GM21528 (cell line): ENCODE data around the gene ANLN.
"Not testable (repeated sequence)": the region's sequence is repeated elsewhere in the genome, so short reads cannot be mapped to it uniquely, and the experiment has no call there.

Experiments
- ATAC-seq: cut with Tn5 transposase; IDR thresholded peaks from one replicate; pipeline ENCODE4 v1.9.1; 2021; ENCODE audit warnings: mild to moderate bottlenecking, moderate library complexity; ENCODE audit not compliant: unreplicated experiment, low FRiP score

The ANLN gene

DNA sequence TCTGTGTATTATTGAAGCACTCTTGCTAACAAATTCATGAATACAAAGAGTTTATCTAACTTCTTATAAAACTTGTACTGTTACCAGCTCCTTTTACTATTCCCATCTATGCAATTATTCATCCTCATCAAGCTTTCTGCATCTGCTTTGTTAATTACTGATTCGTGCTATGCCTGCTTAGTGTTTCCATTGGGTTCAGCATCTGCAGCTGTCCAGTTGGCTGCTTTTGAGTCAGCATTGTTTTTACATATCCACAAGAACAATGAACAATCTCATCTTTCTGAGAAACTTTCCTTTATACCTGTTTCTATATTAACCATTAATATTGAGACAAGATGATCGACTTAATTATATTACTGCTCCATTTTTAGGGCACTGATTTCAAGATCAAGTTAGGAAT is 19.6 kb upstream of the ANLN start:
- ATAC-seq = no peak

DNA sequence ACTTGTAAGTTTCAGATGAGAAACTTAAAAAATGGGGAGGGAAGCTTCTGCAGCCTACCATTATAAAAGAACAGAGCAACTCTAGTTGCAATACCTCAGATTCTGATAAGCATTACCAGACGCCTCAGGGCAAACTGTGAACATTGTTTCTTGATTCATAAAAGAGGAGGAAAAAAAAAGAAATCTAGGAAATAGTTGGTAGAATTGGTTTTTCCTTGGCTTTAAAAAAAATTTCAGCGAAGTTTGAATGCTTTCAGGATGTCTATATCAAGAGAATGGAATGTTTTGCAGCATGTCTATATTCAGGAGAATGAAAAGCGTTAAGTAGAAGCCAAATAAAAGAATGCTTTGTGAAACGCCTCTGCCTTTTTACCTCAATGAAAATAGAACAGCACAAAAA is 17.5 kb upstream of the ANLN start:
- ATAC-seq = no peak

- ATAC-seq = not testable (repeated sequence)
These were observed 11.1 kb upstream of the ANLN start for GRCh38 chr7:36378555-36378954.

DNA sequence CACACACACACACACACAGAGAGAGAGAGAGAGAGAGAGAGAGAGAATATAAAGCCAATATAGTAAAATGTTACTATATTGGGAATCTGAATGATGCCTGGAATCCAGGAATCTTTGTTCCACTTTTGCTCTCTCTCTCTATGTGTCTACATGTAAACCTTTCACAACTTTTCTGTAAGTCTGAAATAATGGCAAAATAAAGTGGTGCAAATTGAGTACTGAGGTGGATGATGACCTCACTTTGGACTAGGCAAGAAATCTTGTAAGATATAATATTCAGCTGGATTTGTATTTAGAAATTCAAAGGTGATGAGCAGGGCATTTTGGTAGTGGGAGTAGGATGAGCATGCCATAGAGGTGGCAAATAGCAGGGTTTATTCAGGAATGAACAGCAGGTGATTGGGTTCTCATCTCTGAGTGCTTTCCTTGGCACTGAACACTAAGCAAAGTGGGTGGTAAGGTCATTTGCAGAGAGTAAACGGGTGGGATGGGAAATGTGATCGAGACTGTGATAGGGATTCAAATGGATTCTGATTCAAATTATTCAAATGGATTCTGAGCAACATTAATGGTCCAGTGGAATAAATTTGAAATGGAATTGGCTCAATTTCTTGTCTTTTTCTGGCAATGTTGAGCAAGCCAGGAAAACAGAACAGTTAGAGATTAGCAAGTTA is 9.7 kb upstream of the ANLN start:
- ATAC-seq = no peak

DNA sequence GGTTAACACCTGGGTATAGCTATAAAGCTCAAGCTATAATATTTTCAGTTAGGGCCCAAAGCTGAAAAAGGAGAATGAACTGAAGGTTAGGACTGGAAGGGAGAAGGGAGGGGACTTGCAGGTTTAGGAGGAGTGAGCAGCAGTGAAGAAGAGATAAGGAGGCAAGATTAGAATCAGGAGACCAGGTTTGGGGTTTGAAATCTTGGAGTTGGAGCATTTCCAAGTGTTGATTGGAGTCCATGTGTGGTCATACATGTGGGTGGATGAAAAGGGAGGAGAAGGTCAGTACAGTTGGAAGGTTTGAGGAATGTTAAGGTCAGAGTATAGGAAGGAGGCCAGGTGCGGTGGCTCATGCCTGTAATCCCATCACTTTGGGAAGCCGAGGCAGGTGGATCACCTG is 8.6 kb upstream of the ANLN start:
- ATAC-seq = no peak

DNA sequence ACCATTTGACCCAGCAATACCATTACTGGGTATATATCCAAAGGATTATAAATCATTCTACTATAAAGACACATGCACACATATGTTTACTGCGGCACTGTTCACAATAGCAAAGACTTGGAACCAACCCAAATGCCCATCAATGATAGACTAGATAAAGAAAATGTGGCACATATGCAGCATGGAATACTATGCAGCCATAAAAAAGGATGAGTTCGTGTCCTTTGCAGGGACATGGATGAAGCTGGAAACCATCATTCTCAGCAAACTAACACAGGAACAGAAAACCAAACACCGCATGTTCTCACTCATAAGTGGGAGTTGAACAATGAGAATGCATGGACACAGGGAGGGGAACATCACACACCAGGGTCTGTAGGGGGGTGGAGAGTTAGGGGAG is 6.4 kb upstream of the ANLN start:
- ATAC-seq = not testable (repeated sequence)

GRCh38 chr7:36385646-36386045 is 4.0 kb upstream of the ANLN start:
- not testable (repeated sequence) for ATAC-seq

GRCh38 chr7:36387435-36388231 is 2.0 kb upstream of the ANLN start:
- ATAC-seq = no peak

DNA sequence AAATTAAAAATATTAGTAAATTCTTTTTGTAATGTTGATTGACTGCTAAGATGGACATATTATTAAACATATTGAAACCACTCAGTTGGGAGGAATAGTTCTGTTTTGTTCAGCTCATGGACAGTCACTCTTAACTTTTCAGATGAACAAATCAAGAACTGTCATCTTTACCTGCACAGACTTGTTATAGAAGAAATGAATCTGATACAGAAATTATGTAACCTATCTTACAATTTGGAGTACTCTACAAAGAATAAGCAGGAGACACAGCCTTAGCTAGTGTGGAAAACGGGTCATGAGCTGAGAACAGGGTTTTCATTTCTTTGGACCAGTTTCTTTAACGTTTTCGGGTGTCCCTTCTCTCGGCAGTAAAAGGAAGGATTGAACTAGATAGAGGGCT is 1.2 kb upstream of the ANLN start:
- ATAC-seq = no peak

DNA sequence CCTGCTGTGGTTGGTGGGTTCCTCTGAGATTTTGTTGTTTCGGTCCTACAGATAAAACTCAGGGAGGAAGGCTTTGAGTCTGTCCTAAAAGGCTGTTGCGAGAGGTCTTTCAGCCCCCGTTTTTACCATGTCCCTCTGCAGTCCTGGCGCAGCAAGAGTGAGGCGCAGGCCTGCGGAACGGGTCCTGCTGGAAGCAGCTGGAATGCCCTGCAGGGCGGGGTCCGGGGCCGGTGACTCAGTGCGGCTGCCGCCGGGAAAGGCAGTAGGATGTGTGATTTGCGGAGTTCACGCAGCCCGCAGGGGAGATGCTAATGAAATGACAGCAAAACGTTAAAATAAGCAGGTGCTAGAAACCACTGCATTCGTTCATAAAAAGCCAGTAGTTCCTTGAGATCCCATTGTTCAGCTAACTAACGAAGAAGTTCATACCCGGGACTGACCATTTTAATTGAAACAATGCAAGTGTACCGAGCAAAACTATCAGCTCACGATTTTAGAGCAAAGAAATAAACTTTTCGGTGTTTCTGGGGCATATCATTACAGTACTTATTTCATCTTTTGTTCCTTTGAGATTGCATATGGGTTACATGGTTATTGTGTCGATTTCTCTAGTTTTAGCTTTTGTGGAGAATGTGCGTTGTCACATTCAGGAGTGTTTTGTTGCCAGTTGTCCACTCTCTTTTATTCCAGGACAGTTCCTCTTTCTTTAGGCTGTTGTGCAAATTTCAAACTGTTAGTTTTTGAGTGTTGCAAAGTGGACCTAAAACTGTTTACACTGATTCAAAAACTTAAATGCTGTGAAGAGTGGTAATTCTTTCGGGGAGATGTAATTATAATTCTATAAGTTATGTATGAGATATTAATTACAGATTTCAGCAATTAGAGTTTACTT is 783 bp downstream of the ANLN start:
- peak; percentile 34 for ATAC-seq

- peak; percentile 44 for ATAC-seq
These were observed 2.0 kb downstream of the ANLN start for GRCh38 chr7:36391436-36392198.

GRCh38 chr7:36393826-36394225 is 4.2 kb downstream of the ANLN start:
- ATAC-seq = no peak

DNA sequence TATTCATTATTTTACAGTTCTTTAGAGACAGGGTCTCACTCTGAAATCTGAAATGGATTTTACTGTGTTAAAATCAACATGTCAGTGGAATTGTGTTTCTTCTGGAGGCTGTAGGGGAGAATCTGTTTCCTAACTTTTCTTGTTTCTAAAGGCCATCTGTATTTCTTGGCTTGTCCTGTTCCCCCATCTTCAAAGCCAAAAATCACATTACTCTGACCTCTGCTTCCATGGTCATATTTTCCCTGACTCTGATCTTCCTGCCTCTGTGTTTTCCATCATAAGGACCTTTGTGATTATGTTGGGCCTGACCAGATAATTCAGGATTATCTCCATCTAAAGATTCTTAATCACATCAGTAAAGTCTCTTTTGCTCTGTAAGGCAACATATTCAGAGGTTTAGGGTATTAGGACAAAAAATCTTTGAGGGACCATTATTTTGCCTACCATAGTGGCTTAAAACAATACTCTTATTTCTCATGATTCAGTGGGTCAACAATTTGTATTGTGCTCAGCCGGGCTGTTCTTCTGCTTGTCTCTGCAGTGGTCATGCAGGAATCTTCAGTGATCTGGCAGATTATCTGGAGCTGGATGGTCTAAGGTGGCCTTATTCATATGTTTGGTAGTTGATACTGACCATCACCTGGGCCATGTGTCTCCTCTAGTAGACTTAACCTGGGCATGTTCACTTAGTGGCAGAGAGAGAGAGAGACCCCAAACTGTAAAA is 5.7 kb downstream of the ANLN start:
- no peak for ATAC-seq

- no peak for ATAC-seq
These were observed 6.5 kb downstream of the ANLN start for GRCh38 chr7:36396150-36396549.

DNA sequence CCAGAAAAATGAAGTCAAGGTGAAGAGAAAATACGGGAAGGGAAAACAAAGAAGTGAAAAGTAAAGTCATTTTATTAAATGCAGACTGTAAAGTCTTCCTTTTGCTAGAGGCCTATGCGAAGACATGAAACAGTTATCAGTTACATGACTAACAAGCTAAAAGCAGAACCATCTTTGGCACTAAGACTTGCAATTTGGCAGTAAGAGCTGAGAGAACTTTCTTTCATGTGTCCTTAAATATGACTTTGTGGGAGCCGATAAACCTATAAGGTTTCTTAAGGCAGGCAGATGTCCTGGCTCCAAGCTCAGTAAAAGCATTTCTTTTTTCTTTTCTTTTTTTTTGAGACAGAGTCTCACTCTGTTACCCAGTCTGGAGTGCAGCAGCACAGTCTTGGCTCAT is 10.4 kb downstream of the ANLN start:
- no peak for ATAC-seq

DNA sequence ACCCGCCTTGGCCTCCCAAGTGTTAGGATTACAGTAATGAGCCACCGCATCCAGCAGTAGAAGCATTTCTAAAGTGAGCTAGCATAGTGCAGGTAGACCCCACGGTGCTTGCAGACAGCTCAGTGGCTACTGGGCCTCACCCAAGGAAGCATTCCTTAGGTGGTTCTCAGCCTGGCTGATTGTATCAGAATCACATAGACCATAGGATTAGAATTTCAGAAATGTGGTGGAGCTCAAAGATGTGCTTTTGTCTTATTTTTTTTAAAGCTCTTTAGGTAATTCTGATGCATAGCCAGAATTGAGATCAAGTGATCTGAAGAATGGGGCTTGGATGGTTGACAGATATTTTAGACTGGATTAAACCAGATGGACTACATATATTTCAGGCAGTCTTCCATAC is 10.9 kb downstream of the ANLN start:
- no peak for ATAC-seq

GRCh38 chr7:36403452-36403851 is 13.8 kb downstream of the ANLN start:
- no peak for ATAC-seq

- ATAC-seq = no peak
These were observed 15.2 kb downstream of the ANLN start for GRCh38 chr7:36404639-36405408.

GRCh38 chr7:36405409-36405803 is 15.7 kb downstream of the ANLN start:
- no peak for ATAC-seq
